Fibroblast of lung (primary cell): ENCODE results near the gene CMSS1.

Source experiments
- EZH2 ChIP-seq: IDR thresholded peaks from 2 replicates; pipeline ENCODE4 v1.5.1; 2012; ENCODE audit warnings: low read length, control low read depth, mild to moderate bottlenecking; ENCODE audit errors: missing control alignments
- TF ChIP-seq, protein P1 (sequence below), 2 donors: IDR thresholded peaks in 1 of 2; conservative IDR thresholded peaks in 1 of 2; 1 replicate in 1 of 2; 2 replicates in 1 of 2; pipeline ENCODE4 v1.5.1; 2011 to 2012; ENCODE audit warnings: low read length in 2 of 2, control low read depth in 1 of 2, inconsistent platforms in 1 of 2, low read depth in 1 of 2, mild to moderate bottlenecking in 1 of 2

DNA sequence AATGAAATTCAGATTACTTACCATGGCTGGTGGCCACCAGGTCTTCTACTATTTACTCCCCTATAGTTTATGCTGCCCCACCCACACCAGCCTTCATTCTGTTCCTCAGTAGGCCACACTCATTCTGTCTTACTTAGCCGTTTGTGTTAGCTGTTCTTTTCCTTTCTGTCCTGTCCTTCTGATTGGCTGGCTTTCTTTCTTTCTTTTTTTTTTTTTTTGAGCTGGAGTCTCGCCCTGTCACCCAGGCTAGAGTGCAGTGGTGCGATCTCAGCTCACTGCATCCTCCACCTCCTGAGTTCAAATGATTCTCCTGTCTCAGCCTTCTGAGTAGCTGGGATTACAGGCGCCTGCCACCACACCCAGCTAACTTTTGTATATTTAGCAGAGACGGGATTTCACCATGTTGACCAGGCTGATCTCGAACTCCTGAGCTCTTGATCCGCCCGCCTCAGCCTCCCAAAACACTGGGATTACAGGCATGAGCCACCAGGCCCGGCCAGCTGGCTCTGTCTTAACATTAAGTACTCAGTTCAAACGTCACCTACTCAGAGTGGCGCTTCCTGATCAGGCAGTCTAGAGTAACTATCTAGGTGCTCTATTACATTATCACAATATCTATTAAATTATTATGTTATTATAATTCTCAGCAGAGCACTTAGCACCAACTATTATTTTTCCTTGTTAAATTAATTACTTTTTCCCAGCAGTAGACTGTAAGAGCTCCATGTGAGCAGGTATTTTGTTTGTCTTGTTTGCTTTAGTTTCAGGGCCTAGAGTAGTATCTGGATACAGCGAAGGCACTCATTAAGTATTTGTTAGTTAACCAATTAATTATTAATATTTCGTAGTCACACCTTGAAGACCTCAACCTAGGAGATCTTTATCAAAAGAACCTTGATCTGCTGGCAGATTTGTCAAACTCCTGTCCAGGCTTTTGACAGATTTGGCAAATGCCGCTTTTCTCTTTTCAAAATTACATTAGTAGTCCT, 6.4 kb downstream of the CMSS1 start:
- TF ChIP-seq, protein P1, sequence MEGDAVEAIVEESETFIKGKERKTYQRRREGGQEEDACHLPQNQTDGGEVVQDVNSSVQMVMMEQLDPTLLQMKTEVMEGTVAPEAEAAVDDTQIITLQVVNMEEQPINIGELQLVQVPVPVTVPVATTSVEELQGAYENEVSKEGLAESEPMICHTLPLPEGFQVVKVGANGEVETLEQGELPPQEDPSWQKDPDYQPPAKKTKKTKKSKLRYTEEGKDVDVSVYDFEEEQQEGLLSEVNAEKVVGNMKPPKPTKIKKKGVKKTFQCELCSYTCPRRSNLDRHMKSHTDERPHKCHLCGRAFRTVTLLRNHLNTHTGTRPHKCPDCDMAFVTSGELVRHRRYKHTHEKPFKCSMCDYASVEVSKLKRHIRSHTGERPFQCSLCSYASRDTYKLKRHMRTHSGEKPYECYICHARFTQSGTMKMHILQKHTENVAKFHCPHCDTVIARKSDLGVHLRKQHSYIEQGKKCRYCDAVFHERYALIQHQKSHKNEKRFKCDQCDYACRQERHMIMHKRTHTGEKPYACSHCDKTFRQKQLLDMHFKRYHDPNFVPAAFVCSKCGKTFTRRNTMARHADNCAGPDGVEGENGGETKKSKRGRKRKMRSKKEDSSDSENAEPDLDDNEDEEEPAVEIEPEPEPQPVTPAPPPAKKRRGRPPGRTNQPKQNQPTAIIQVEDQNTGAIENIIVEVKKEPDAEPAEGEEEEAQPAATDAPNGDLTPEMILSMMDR (conservative IDR thresholded peaks at IDR 0.05 in 1 of 2, IDR thresholded peaks at IDR 0.05 in 1 of 2; ENCODE audit: low read depth in 1 of 2, low read length in 2 of 2) = no peak
- no peak for TF ChIP-seq EZH2
